Measurements from ENCODE around the gene SMG1. TPM values are rescaled to one million over a fixed set of nuclear protein-coding genes. Genes with fewer than 3 reads are reported as not detected.

SMG1 gene
- polyA plus RNA-seq, 1 experiment, result 20.5 TPM

DNA sequence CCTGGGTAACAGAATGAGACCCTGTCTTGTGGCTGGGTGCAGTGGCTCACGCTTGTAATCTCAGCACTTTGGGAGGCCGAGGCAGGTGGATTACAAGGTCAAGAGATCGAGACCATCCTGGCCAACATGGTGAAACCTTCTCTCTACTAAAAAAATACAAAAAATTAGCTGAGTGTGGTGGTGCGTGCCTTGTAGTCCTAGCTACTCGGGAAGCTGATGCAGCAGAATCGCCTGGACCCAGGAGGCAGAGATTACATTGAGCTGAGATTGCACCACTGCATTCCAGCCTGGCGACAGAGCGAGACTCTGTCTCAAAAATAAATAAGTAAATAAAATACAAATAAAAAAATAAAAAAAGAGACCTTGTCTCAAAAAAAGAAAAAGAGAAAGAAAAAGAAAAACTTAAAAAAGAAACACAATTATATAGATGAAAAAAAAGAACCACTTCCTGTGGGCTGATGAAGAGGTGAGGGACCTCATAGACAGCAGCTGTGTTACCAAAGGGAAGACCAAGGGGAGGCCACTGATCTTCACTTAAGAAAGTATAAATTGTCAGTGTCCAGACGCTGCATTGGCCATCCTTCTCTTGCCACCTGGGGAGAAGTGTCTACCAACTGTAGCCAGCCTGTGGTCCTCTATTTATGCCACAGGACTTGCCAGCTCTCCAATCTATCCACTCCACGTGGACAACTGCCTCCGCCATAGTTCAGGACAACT, 24.4 kb upstream of the SMG1 start:
- Histone ChIP-seq H3K4me3 (ENCODE audit: low read depth, low read length) (no peak overlapping the region), H3K36me3 (ENCODE audit: control insufficient read depth, insufficient read depth, low read length) (no peaks in the 10 kb centered on the region), H3K27me3 (ENCODE audit: control insufficient read depth, insufficient read depth, low read length) (no peaks in the 10 kb centered on the region)
- TF ChIP-seq, protein P1, sequence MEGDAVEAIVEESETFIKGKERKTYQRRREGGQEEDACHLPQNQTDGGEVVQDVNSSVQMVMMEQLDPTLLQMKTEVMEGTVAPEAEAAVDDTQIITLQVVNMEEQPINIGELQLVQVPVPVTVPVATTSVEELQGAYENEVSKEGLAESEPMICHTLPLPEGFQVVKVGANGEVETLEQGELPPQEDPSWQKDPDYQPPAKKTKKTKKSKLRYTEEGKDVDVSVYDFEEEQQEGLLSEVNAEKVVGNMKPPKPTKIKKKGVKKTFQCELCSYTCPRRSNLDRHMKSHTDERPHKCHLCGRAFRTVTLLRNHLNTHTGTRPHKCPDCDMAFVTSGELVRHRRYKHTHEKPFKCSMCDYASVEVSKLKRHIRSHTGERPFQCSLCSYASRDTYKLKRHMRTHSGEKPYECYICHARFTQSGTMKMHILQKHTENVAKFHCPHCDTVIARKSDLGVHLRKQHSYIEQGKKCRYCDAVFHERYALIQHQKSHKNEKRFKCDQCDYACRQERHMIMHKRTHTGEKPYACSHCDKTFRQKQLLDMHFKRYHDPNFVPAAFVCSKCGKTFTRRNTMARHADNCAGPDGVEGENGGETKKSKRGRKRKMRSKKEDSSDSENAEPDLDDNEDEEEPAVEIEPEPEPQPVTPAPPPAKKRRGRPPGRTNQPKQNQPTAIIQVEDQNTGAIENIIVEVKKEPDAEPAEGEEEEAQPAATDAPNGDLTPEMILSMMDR (IDR thresholded peaks at IDR 0.05; ENCODE audit: insufficient read depth, low read depth, low read length), result no peak
- CTCF ChIA-PET, result interaction anchor here (1.6 kb wide), 1 partner anchor 19 kb away, joined by 5 read pairs; no protein-coding TSS in a partner anchor
- DNase-seq (ENCODE audit: low read depth), result no peak
- POLR2A ChIA-PET, result no interaction called here

DNA sequence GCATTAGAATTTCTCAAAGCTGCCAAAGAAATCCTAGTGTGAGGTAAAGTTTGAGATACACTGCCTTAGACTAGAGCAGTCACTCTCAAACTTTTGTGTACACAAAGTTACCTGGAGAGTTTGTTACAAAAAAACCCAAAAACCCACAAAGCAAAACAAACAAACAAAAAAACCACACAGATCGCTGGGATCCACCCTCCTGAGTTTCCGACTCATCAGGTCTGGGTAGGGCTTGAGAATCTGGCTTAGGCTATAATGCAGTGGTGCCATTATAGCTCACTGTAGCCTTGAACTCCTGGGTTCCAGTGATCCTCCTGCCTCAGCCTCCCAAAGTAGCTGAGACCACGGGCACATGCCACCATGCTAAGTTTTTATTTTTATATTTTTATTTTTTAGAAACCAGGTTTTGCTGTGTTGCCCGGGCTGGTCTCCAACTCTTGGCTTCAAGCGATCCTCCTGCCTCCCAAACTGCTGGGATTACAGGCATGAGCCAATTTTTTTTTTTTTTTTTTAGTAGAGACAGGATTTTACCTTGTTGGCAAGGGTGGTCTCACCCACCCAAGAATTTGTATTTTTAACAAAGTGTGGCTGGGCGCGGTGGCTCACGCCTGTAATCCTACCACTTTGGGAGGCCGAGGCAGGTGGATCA, 22.3 kb upstream of the SMG1 start:
- TF ChIP-seq, protein P1 (IDR thresholded peaks at IDR 0.05; ENCODE audit: insufficient read depth, low read depth, low read length), result no peak
- no peaks in the 10 kb centered on the region for H3K36me3 ChIP-seq (ENCODE audit: control insufficient read depth, insufficient read depth, low read length)
- CTCF ChIA-PET, result no interaction called here
- POLR2A ChIA-PET, result no interaction called here
- DNase-seq (ENCODE audit: low read depth), result no peak
- H3K4me3 ChIP-seq (ENCODE audit: low read depth, low read length), result no peak overlapping the region
- H3K27me3 ChIP-seq (ENCODE audit: control insufficient read depth, insufficient read depth, low read length), result no peaks in the 10 kb centered on the region

DNA sequence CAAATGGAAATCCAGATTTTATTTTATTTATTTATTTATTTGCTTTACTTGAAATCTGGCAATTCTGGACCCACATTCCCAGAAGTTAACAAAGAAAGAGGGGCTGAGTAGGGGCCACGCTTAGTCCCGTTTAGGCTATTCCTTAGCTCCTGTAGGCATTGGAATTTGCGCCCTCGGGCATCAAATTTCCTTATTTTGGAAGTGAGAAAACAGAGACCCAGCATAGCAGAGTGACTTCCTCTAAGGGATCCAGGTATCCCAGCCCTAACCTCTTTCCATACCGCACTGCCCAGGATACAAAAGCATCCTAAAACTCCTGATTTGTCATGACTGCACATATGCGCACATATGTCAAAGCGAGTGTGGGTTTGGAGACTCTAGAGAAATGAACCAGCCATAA, 19.0 kb upstream of the SMG1 start:
- TF ChIP-seq, protein P1 (IDR thresholded peaks at IDR 0.05; ENCODE audit: insufficient read depth, low read depth, low read length), result no peak
- no peak overlapping the region for H3K4me3 ChIP-seq (ENCODE audit: low read depth, low read length)
- ChIA-PET POLR2A (no interaction called here), CTCF (interaction anchor here (0.8 to 1.6 kb wide), 2 partner anchors 10 to 12 kb away, joined by 3 to 4 read pairs; no protein-coding TSS in a partner anchor)
- no peaks in the 10 kb centered on the region for H3K36me3 ChIP-seq (ENCODE audit: control insufficient read depth, insufficient read depth, low read length)
- DNase-seq (ENCODE audit: low read depth), result no peak
- no peaks in the 10 kb centered on the region; the same call in 1 of the 2 replicates for H3K27me3 ChIP-seq (ENCODE audit: control insufficient read depth, insufficient read depth, low read length)

DNA sequence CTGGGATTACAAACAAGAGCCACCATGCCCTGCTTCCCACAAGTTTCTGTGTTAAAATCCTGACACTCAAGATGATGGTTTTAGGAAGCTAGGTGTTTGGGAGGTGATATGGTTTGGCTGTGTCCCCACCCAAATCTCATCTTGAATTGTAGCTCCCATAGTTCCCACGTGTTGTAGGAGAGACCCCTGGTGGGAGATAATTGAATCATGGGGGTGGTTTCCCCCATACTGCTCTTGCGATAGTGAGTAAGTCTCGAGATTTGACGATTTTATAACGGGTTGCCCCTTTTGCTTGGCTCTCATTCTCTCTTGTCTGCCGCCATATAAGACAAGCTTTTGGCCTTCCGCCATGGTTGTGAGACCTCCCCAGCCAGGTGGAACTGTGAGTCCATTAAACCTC, 17.2 kb upstream of the SMG1 start:
- Histone ChIP-seq H3K27me3 (ENCODE audit: control insufficient read depth, insufficient read depth, low read length) (no peaks in the 10 kb centered on the region; the same call in 1 of the 2 replicates), H3K36me3 (ENCODE audit: control insufficient read depth, insufficient read depth, low read length) (no peaks in the 10 kb centered on the region), H3K4me3 (ENCODE audit: low read depth, low read length) (no peak overlapping the region)
- no peak for DNase-seq (ENCODE audit: low read depth)
- CTCF ChIA-PET, result no interaction called here
- POLR2A ChIA-PET, result no interaction called here
- TF ChIP-seq, protein P1 (IDR thresholded peaks at IDR 0.05; ENCODE audit: insufficient read depth, low read depth, low read length), result no peak

DNA sequence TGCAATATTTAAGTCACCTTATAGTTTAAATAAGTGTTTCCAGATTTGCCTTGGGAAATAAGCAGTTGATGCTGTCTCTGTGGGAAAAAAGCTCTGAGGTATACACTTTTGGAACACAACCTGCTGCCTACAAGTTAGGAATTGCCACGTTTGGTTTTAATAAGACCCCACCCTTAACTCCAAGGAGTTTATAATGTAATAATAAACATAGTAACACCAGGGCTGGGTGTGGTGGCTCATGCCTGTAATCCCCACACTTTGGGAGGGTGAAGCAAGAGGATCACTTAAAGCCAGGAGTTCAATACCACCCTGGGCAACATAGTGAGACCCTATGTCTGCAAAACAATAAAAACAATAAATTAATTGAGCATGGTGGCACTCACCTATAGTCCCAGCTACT, 15.9 kb upstream of the SMG1 start:
- ChIA-PET CTCF (no interaction called here), POLR2A (no interaction called here)
- no peak for DNase-seq (ENCODE audit: low read depth)
- Histone ChIP-seq H3K36me3 (ENCODE audit: control insufficient read depth, insufficient read depth, low read length) (no peaks in the 10 kb centered on the region), H3K27me3 (ENCODE audit: control insufficient read depth, insufficient read depth, low read length) (no peaks in the 10 kb centered on the region; the same call in 1 of the 2 replicates), H3K4me3 (ENCODE audit: low read depth, low read length) (no peak overlapping the region)
- TF ChIP-seq, protein P1 (IDR thresholded peaks at IDR 0.05; ENCODE audit: insufficient read depth, low read depth, low read length), result no peak
